COLO829 (cell line): ENCODE results near the gene RAB7B.
A peak's percentile ranks its signal among the peaks of the same experiment; 100 is the strongest.
"Not testable (repeated sequence)": the region's sequence is repeated elsewhere in the genome, so short reads cannot be mapped to it uniquely, and the experiment has no call there.

Source experiments
- DNase-seq: peaks from one replicate; pipeline ENCODE4 v3.0.0; 2012; ENCODE audit warnings: low spot score

The RAB7B gene

DNA sequence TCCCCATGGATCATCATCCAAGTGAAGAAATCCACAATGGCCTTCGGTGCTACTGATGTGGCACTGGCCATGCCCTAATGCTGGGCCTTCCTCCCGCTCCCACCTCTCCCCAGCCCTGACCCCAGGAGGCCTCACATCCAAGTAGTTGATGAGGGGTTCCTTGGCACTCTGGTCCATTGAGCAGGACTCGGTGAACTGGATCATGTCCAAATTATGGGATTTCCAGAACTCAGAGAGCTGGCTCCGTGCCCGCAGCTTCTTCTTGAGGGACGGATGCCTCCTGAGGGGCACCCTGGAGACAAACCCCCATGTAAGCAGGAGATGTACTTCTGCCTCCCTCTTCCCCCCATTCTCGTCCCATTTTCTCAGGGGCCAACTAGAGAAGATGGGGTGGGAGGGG, 19.6 kb upstream of the RAB7B start:
- no peak for DNase-seq

DNA sequence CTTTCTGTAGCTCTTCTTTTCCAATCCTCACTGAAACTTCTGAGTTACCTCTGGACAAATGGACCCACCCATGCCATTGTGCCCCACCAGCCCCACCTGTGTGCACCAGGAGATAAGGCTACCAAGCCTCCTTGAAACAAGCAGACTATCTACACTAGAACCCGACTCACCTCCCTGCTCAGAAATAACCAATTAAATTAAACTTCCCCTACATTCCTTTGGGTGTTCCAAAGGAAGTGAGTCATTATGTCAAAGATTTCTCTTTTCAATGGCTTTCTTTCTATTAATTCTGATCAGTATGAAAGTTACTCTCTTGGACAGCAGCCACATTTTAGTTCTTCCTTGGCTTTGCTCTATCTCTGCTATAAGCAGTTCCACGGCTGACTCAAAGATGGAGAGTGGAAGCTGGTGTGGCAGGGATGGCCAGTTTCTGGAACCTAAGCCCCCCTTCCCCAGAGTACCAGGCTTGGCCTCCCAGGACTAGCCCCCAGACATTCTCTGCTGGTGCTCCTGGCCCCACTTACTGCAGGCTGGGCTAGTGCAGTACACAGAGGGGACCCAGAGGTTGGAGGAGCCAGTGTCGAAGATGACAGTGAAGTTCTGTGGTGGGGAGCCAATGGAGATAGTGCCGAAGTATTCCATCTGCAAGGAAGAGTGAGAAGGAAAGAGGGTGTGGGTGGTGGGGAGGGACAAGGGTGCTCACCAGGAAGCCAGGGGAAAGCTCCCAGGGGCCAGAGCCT, 18.6 kb upstream of the RAB7B start:
- peak; percentile 97 for DNase-seq

DNA sequence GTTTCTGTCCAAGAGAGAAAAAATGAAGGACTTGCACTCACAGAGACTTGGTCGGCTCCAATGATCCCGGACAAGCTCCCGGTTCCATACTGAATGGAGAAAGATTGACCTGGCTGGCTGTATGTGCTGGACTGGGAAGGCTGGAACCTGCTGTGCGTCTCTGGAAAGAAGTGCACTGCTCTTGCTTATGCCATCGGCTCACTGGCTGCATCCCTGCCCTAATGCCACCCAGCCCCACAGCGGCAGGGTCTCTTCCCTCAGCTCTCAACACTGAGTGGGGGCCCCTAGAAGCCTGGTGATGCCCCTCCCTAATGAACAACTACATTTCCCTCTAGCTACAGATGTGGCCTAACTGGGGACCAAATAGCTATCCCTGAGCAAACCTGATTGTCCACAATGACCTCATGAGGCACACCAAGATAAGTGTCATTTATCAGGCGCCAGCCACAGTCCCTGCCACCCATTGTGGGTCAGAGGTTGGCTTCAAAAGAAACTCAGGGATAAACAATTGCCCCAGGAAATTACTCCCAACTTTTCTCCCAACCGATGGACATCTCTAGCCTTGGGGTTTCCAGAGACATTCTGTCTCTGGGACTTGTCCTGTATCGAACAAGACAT, 17.9 kb upstream of the RAB7B start:
- DNase-seq, result no peak

DNA sequence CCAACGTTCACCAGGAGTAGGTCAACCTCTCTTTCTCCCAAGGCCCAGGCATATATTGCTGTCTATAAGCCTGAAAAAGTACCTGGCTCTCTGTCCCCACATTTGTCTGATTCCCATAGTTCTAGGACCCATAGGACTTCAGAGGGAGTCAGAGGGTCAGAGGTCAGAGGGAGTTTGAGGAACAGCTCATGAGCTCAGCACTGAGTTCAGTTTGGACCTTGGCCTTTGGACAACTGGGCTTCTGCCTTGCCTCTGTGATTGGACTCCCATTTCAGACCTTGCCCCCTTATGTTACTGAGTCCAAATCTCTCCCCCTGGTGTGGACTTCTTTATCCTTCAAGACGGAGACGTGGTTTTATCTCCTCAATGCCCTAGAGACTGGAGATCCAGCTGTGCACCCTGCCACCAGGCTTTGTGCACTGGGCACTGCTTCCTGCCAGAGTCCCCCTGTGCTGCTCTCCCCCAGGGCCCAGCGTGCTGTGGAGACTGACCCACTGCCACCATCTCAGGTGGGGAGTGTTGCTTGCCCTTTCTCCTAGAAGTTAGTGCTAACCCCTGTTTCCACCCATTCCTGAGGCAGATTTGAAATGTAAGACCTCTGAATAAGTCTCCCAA, 17.3 kb upstream of the RAB7B start:
- no peak for DNase-seq

DNA sequence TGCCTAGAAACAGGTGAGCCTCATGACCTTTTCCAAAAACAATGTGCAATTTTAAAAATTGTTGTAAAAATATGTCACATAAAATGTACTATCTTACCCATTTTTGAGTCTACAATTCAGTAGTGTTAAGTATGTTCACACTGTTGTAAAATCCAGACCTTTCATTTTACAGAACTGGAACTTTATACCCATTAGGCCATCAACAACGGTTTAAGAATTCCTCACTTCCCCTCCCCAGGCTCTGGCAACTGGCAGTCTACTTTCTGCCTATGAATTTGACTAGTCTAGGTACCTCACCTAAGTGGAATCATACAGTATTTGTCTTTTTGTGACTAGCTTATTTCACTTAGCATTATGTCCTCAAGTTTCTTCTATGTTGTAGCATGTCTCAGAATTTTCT, 11.9 kb upstream of the RAB7B start:
- no peak for DNase-seq

DNA sequence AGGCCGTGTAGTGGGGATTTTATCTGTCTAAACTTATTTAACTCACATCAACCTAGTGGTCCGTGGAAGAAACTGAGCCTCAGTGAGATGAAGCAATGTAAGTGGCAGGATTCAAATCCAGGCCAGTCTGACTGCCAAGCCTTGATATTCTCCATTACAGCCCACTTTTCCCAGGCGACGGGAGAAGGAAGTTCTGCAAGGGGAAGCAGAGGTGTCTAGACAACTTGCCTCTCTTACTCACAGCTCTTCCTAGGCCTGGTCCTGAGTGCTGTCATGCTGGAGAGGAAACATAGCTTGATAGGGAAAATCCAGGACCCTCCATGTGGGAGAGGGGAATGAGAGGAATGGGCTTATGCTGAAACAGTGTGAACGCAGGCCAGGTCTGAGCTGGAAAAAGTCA, 11.4 kb upstream of the RAB7B start:
- DNase-seq, result no peak

DNA sequence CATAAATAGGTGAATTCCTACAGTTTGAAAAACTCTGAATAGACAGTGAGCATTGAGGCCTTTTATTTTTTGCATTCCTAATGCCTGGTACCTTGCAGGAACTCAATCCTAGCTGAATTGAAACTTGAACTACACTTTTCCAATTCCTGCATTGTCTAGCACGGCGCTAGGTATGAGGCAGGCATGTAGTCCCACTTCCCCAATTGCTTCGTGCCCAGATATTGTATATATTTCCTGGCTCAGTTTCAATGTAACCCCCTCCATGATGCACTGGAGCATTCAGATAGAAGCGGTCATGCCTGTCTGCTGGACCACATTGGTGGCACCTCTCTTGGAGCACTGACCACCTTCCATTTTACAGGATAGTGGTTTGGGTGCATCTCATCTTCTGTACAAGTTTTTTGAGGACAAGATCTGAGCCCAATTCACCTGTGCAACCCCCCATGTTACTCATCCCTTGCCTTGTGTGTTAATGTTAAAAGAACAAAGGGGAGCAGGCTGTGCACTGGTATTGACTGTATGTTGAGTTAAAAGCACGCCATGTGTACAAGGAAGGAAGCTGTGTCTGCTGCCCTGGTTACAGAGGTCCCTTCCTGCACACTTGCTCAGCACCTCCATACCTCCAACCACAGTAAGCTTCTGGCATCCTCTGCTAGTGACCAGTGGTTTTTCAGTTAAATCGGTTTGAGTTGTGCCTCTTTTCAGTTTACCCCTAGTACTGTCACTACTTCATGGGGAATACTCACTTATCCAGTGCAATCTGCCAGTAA, 10.0 kb upstream of the RAB7B start:
- no peak for DNase-seq

DNA sequence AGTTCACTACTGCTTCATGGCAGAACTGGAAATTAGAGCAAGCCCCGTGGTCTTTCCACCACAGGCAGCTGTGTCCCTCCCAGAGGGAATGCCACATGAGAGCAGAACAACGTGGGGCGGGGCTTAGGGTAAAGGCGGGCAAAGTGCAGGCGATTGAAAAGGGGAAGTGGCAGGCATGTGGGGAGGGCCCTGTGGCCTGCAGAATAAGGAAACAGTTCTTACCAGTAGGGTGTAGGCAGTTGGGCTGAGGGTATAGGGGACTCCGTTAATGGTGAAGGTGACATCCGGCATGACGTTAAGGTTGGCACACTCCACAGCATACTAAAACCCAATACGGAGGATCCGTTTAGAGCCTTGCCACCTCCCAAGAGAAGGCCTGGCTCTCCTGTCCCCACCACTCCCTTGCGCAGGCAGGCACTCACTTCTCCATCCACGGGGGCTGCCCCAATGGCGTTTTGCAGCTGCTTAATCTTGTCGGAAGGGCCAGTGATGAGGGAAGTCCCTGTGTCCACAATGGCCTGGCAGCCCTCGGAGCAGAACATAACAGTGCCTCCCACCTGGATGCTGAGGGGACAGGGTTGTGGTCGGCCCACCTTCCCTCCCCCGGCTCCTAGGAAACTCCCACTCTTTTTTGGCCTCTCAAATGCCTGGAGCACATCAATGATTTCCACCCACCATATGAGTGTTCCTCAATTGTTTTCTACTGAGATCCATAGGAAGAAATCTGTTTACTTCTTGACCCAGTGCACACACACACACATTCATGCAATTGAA, 9.1 kb upstream of the RAB7B start:
- no peak for DNase-seq

DNA sequence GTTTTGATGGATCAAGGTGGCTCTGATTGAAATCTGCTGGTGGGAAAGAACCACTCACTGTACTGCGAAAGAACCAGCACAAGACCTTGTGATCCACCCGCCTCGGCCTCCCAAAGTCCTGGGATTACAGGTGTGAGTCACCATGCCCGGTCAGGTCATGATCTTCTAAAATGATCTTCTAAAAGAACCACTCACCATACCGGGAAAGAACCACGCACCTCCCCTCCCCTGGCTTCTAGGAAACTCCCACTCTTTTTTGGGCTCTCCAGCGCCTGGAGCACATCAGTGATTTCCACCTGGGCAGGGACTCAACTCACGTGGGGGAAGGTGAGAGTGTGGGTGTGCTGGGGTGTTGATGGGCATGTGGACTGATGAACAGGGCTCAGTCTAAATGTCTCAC, 7.9 kb upstream of the RAB7B start:
- no peak for DNase-seq

DNA sequence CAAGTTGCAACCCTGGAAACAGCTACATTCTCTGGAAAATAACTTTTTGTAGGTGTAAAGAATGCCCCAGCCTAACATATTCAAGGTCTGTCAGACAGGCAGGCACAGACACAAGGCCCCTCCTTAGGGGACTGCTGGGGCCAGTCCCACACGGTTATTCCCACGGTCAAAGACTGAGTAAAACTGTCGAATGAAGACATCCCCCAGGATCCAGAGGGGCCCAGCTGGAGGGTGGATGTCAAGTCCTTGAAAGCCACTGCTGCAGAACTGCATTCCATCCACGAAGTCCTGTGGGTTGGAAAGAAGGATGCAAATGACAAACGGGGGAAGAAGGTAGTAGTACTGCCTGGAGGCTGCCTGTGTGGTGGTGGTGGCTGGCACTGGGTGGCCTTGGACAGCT, 6.9 kb upstream of the RAB7B start:
- DNase-seq, result no peak

DNA sequence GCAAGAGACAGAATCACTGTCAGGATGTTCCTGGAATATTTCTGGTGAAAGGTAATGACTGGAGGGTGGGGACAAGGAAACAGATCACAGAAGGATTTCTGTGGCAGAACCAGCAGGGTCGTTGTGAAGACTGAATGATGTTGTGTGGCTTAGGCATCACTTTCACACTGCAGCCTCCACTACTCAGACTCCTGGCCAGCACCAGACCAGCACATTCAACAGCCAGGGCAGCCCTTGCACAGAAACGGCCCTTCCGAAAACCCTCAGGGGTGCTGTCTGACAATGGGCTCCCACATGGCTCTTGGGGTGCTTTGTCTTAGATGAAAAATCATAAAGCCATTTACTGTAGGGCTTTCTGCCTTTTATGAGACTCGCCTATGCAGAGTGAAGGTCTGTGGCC, 3.8 kb upstream of the RAB7B start:
- no peak for DNase-seq

DNA sequence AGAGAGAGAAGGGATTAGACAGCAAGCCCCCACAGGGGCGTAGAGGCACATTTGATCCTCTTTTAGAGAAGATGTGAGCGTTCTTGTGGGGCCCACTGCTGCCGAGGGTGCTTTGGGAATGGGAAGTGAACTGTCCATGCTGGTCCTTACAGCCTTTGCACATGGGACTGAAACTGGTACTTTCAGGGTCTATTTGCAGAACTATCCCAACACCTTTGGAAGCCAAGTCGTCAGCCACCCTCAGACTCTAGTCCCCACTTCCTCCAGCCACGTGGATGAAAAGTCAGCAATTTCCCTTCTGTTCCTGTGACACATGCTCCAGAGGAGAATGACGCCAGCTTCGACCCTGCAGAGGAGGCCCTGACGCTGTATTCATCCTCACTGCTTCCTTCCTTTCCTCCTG, 2.6 kb upstream of the RAB7B start:
- DNase-seq, result no peak

DNA sequence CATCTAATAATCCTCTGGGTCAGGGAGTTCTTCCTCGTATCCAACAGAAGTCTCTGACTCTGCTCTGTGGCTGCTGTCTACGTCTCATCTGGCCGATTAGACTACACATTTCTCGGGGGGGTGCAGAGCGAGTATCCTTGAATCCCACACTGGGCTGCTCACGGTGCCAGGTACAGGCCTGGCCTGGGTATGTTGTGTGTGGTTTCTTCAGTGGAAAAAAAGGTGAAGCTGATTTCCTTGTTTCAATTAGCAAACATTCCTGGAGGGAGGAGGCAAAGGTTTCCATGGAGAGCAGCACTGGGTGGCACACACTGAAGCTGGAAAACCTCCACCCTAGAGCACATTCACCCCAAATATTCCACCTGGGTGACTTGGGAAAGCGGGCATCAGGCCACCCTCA, 2.0 kb upstream of the RAB7B start:
- DNase-seq, result no peak

DNA sequence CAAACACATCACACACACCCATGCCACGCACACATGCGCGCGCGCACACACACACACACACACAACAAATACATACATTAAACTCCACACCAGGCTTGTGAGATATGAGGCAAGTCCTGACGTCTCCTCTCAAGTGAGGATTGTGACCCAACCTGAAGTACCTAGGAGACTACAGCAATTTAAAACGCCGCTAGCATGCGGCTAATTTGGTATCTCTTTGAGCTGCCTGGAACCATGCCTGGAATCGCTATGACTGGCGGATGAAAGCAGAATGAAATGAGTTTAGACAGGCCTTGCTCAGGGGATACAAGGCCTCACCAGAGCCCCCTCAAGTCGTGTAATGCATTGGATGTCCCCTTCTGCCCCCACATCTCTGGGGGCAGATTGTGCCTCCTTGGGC, 1.6 kb upstream of the RAB7B start:
- no peak for DNase-seq

DNA sequence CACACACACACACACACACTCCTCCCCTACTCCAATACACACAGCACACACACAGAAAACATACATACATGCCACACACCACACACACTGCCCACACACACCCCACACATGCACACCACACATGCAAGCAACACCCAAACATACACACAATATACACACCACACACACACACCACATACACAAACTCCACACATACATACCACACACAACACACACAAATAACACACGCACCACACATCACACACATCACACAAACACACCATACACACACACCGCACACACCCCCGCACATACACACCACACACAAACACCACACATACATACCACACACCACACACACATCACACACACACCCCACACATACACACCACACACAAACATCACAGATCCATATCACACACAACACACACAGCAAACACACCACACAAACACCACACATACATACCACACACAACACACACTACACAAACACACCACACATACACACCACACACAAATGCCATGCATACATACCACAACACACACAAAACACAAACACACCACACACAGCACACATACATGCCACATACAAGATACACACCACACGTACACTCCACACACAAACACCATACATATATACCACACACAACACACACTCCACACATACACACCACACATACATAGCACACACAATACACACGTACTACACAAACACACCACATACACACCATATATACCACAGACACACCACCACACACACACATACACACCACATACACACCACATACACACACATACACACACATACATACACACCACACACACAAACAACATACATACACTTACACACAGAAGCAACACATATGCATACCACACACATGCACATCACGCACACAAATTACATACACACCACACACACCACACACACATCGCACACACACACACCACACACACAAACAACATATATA, 932 bp upstream of the RAB7B start:
- no peak for DNase-seq

DNA sequence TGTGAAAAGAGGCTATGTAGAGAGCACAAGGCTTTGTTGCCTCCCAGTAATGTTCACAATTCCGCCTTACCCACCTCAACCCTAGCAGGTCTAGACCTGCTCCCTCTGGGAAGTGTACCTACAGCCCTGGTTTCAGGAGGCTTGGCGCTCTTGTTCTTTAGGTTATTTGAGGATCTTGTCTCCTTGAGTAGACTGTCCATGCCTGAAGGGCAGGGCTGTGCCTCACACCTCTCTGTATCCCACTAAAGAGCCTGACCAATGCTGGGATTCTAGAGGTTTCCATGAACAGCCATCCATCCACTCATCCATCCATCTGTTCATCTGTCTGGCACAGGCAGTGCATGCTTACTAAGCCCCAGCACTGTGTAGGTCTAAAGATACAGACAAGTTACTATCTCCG, 1.0 kb downstream of the RAB7B start:
- no peak for DNase-seq

DNA sequence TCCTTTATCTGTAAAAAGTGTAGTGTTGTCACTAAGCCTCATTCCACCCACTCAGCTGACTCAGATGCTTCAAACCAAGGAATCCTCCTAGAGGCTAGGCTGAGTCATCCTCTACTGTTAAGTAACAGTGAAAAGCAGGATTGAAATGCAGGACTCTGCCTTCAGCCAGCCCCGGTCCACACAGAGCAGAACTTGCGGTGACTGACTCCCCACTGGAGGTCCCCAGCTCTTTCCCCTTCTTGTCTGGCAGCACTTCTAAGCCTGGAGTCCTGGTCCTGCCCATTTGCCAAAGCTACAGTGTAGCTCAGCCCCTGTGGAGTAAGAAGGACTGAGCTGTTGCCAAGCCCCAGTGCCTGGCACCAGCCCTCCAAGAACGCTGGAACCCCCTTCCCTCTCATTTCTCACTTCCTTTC, 1.7 kb downstream of the RAB7B start:
- peak; percentile 95 for DNase-seq

DNA sequence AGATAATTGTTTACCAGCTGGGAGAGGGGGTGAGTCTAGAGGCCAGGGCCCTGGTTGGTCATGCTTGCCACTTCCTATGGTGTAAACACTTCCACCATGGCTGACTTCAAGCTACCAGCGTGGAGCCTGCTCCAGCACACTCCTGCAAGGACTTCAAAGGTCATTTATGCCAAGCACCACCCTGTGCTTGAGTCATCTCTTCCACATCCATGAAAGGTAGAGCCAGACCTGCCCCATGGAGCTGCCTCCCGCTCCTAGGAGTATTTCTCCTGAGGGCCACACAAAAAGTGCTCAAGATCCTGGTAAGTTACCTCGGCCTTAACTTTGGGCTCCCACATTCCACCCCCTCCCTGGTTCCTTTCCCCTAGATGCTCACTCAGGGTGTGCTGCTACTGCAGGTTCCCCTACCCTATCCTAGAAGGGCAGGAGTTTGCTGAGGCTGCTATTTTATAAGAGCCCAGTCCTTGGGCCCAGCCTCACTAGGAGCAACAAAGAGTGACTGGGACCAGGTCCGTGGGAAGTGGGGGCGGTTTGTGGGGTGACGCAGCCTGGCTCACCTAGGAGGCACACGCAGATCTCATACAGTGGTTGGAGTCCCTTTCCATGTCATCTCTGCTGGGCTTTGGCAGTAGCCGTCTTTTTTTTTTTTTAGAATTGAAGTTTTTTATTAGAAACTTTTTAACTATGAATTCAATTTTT, 2.4 kb downstream of the RAB7B start:
- no peak for DNase-seq

DNA sequence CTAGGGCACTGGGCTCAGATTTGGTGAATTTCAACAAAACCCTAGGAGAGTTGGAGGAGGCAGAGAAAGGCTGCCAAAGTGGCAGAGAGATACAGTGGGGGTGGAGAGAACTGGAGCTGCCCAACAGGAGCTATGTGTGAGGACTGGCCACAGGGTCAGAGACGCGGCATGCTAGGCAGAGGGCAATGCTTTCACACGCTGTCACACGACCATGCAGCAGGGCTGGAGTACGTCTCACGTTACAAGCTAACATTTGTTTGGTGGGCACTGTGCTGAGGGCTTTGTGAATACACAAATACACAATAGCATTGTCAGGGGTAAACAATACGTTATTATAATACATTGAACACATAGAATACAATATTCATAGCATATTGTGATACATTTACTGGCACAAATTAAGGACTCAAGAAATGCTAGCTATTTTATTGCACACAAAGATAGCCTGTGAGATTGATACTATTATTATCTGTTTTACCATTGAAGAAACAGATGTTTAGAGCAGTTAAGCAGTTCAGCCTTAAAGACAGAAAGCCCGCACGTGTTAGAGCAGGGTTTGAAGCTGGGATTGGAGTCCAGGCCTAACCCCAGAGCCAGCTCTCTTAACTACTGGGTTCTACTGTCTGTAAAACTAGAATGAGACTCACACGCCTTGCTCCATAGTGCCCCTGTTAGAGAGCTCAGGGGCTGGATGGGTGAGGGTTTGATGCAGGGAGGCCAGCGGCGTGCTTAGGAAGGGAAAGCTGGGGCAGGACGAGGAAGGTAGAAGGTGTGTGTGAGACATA, 4.5 kb downstream of the RAB7B start:
- DNase-seq, result no peak

DNA sequence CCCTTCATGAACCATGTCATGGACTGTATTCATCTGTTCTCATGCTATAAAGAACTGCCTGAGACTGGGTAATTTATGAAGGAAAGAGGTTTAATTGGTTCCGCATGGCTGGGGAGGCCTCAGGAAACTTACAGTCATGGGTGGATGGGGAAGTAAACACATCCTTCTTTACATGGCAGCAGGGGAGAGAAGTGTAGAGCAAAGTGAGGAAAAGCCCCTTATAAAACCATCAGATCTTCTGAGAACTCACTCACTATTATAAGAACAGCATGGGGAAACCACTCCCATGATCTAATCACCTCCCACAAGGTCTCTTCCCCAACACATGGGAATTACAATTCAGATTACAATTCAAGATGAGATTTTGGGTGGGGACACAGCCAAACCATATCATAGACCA, 6.6 kb downstream of the RAB7B start:
- DNase-seq, result not testable (repeated sequence)
